ENCODE data around the gene RIOK3.

DNA sequence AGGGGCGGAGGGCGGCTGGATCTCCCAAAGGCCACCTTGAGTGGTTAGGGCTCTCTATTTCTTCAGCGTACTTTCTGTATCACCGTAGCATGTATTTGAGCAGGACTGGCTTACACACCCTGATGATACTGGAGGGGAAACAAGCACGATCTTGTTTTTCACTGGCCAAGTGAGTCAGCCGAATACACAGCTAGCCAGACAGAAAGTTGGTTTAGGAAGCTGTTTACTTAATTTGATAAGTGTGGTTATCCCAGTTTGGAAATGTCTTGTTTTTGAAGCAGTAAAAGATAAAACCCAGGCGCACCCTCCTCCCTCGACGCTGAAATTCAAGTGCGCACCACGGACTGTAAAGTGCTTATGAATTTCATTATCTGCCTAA, 582 bp downstream of the RIOK3 start:
- TF ChIP-seq, protein P1, sequence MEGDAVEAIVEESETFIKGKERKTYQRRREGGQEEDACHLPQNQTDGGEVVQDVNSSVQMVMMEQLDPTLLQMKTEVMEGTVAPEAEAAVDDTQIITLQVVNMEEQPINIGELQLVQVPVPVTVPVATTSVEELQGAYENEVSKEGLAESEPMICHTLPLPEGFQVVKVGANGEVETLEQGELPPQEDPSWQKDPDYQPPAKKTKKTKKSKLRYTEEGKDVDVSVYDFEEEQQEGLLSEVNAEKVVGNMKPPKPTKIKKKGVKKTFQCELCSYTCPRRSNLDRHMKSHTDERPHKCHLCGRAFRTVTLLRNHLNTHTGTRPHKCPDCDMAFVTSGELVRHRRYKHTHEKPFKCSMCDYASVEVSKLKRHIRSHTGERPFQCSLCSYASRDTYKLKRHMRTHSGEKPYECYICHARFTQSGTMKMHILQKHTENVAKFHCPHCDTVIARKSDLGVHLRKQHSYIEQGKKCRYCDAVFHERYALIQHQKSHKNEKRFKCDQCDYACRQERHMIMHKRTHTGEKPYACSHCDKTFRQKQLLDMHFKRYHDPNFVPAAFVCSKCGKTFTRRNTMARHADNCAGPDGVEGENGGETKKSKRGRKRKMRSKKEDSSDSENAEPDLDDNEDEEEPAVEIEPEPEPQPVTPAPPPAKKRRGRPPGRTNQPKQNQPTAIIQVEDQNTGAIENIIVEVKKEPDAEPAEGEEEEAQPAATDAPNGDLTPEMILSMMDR (conservative IDR thresholded peaks at IDR 0.05; ENCODE audit: low read depth, low read length), result no peak
- no peak for TF ChIP-seq EZH2 (IDR thresholded peaks at IDR 0.05; ENCODE audit: borderline replicate concordance, low read depth, low read length, poor library complexity, severe bottlenecking)

Data from A673 (cell line).